Sciatic nerve (tissue), 2 donors: ENCODE results near the gene SAMD8. TPM values are rescaled to one million over a fixed set of nuclear protein-coding genes. Genes with fewer than 3 reads are reported as not detected.

Experiments used
- ATAC-seq: fragments of 200-7000 bp; cut with Tn5 transposase; one replicate; pipeline ENCODE4 v1.9.1; 2020; ENCODE audit warnings: mild to moderate bottlenecking, moderate library complexity
- DNase-seq: peaks from one replicate; pipeline ENCODE4 v3.0.0-alpha.2; 2020; ENCODE audit warnings: low spot score
- intact Hi-C: fragments of 100-400 bp; cut with DNase I; formaldehyde crosslinking; loops from one replicate; pipeline ENCODE4 v1.14.2; 2022
- total RNA-seq: library from RNA; stranded (reverse); fragmentation: NEBNext Ultra II Directional; extraction: Animal tissue kit (Norgen Biotek cat#: 25700); gene quantifications from one replicate; pipeline ENCODE4 v1.2.1, GENCODE V29; 2021
- donor health status: DM: no; HTN: no; CAD: no.
- donor health status: DM: no; HTN: no; CAD: no.

The SAMD8 gene
- total RNA-seq, 1 donor from 2014 or later = 51.4 TPM

DNA sequence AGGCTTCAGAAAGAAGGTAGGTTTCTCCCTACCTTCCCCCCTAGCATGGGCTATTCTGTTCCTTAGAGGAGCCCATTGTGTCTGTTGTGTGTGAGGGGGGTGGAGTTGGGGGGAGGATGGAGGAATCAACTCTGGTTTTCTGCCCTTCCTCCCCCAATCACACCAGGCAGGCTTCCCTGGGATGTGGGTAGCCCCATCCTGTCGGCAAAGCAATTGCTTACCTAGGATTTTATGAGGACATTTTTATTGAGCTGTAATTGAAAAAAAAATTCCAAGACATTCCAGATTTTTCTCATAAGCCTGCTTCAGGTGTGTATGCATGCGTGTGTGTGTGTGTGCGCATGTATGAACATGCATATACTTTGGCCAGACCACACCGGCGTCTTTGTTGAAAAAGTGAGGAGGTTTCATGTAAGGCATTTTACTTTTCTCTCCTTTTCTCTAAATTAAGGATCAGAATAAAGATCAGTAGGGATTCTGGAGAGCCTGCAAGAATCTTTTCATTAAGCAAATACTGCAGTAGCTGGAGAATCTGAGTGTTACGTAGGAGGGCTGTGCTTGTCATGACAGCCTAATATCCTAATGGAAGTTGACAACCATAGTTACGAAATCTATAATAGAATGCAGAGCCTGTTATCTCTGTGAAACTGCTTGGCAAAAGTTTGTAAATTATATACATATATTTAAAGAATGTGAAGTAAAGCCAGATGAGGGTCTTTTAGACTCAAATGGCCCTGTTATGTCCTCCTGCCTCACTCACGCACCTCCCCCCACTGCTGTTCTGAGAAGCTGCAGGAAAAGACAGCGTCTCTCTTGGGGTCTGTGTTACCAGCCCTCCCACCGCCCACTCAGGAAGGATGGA lies 27.3 kb upstream of the SAMD8 start:
- DNase-seq = no peak
- no peak for ATAC-seq
- intact Hi-C loops = no loop called here

- intact Hi-C loops = no loop called here
- no peak for DNase-seq
Observed at GRCh38 chr10:75084834-75085384, 26.5 kb upstream of the SAMD8 start.

DNA sequence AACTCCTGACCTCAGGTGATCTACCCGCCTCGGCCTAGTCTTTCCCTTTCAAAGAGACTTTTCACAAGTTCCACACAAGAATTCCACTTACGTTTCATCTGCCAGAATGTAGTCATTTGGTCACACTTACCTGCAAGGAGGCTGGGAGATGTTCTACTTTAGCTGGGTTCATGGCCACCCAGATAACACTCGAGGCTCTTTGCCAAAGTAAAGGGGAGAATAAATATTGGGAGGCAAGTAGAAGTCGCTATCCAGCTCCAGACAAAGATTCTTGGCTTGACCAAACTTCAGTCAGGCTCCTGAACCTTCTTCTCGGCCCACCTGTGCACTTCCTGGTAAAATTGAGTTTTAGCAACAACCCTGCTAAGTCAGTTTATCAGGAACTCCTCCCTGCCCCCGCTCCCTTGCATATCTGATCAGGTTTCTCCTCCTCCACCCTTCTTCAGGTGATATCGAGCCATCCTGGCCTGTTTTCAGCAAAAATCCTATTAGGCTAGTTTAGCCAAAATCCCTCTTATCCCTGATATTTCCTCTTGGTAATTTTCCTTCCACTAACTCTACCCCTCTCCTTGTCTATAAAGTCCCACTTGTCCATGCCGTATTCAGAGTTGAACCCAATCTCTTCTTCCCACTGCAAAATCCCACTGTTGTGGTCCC lies 25.1 kb upstream of the SAMD8 start:
- intact Hi-C loops = no loop called here
- ATAC-seq = no peak
- no peak for DNase-seq

More at GRCh38 chr10:75084834-75085384, 26.5 kb upstream of the SAMD8 start:
- ATAC-seq = no peak

DNA sequence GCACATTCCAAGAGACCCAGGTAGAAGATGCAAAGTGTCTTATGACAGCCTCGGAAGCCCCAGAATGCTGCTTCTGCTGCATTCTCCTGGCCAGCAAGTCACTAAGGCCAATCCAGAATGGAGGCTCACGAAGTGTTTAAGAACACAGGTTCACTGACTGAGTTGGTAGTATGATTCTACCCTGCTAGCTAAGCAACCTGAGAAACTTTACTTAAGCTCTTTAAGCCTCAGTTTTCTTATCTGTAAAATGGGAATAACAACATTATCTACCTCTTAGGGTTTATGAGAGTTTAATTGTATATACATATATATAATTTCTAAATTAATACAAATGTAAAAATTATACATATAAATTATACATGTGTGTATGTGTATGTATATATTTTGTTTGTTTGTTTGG lies 22.8 kb upstream of the SAMD8 start:
- intact Hi-C loops = no loop called here
- no peak for ATAC-seq
- DNase-seq = no peak

- no peak for ATAC-seq
- intact Hi-C loops = no loop called here
- DNase-seq = no peak
Observed at GRCh38 chr10:75089634-75090033, 21.8 kb upstream of the SAMD8 start.

DNA sequence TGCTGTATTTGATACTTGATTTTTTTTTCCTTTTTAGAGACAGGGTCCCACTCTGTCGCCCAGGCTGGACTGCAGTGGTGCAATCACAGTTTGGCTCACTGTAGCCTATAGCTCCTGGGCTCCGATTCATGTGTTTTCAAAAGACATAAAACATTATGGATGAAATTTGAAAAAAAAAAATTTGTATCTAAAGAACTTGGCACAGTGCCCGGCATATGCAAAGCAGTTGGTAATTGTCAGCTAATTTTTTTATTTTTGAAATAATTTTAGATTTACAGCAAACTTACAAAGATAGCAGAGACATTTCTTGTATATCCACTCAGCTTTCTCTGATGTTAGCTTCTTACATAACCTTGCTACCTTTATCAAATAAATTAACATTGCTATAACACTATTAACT lies 20.3 kb upstream of the SAMD8 start:
- intact Hi-C loops = no loop called here
- no peak for ATAC-seq
- no peak for DNase-seq

DNA sequence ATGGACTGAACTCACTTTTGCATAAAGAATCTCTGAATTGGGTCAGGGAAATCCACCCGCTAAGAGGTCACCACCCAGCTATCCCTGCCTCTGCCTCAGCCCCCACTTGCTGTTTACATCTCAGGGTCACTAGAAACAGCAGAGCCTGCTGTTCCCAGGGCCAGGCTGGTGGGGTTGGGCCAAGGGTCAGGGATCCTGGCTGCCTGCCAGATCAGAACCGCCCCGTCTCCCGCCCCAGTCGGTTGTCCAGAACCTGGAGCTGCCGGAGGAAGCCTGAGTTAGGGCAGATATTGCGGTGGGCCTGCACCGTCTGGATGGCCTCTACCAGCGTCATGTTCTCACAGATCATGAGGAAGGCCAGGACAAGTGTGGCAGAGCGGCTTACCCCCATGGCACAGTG lies 17.0 kb upstream of the SAMD8 start:
- no peak for DNase-seq
- intact Hi-C loops = no loop called here
- ATAC-seq = no peak

DNA sequence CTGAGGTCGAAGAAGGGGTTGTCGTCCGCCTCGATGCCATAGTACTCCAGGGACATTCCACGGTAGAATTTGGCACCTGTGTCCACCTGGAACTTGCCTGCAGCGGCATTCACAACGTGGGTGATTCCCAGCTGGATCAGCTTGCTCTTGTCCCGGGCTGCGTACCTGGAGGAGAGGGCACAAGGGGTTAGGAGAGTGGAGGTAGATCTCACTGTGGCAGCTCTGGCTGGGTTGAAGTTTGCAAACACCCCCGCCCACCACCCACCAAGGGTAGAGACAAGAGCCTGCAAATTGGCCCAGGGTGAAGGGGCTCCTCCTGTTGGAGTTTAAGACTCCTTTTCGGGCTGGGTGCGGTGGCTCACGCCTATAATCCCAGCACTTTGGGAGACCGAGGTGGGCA lies 15.8 kb upstream of the SAMD8 start:
- DNase-seq (no peak), ATAC-seq (no peak)
- intact Hi-C loops = no loop called here

DNA sequence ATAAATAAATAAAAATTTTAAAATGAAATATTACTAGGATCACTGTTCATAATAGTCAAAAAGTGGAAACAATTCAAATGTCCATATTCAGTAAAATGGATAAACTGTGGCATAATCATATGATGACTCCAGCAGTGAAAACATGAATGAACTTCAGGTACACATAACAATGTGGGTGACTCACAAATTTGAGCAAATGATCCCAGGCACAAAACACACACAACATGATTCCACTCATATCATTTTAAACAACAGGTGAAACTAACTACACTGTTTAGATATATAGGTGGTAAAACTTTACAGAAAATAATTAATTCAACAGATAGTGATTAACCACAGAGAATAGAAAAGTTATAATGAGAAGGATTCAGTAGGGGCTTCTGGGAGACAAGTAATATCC lies 14.7 kb upstream of the SAMD8 start:
- ATAC-seq (no peak), DNase-seq (no peak)
- intact Hi-C loops = no loop called here

- intact Hi-C loops = no loop called here
- DNase-seq = peak; percentile 37
- no peak for ATAC-seq
Observed at GRCh38 chr10:75097666-75098285, 13.7 kb upstream of the SAMD8 start.

DNA sequence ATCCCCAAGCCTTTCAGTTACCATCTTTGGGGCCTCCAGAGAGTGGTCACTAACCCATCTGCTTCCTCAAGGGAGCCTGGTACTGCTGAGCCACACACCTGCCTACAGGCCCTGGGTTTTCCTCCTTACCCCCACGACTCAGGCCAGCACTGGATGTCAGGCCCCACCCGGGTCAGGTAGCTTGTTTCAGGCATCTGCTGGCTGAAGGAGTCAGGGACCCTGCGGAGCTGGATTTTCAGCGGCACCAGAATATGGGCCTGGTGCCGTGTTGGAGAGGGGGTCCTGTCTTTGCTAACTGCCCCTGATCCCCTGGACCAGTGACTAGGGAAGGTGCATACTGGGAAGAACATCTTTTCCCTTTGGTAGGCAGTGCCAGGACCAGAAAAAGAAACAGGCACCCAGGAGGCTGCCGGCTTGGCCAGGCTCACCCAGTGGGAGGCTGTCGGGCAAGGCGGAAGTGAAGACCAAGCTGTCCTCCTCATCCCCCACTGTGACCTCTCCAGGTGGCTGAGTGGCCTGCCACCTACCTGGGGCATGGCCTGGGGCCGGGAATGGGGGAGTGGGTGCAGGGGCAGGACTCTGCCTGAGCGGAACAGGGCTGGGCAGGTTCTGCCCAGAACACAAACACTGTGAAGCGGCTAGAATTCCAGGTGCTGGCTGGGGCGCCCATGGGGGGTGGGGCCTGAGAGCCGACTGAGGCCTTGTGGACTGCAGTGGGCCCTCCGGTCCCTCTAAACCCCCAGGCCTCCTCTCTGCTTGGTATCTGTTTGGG lies 12.4 kb upstream of the SAMD8 start:
- intact Hi-C loops = no loop called here
- ATAC-seq (no peak), DNase-seq (peak; percentile 52)

GRCh38 chr10:75099952-75100763 lies 11.3 kb upstream of the SAMD8 start:
- ATAC-seq (peak; percentile 93), DNase-seq (peak; percentile 91)
- intact Hi-C loops = loop anchor here (10.0 kb wide), 1 partner anchor 855 kb away; no protein-coding TSS in a partner anchor

DNA sequence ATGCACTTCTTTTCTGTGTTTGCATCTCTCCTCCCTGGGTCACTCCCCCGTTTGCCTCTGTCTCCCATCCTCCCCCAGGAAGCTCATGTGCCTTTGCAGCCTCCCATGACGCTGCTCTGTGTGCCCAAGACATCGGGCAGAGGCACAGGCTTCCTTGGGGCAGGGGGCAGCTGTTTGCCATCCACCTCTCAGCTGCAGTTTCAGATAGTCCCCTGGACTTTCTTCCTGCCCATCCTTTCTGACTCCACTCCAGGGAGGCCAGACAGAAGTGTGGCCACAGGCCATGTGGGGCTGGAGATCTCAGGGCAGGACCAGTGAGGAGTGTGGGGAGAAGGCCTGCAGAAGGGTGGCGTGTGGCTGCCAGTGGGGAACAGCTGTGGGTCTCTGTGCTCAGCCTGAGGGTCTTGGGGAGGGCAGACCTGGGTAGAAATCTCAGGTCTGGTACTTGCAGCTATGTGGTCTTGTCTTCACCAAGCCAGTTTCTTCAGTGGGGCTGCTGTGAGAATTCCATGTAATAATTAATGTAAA lies 10.6 kb upstream of the SAMD8 start:
- ATAC-seq (no peak), DNase-seq (peak; percentile 36)
- intact Hi-C loops = loop anchor here (10.0 kb wide), 1 partner anchor 856 kb away; no protein-coding TSS in a partner anchor

DNA sequence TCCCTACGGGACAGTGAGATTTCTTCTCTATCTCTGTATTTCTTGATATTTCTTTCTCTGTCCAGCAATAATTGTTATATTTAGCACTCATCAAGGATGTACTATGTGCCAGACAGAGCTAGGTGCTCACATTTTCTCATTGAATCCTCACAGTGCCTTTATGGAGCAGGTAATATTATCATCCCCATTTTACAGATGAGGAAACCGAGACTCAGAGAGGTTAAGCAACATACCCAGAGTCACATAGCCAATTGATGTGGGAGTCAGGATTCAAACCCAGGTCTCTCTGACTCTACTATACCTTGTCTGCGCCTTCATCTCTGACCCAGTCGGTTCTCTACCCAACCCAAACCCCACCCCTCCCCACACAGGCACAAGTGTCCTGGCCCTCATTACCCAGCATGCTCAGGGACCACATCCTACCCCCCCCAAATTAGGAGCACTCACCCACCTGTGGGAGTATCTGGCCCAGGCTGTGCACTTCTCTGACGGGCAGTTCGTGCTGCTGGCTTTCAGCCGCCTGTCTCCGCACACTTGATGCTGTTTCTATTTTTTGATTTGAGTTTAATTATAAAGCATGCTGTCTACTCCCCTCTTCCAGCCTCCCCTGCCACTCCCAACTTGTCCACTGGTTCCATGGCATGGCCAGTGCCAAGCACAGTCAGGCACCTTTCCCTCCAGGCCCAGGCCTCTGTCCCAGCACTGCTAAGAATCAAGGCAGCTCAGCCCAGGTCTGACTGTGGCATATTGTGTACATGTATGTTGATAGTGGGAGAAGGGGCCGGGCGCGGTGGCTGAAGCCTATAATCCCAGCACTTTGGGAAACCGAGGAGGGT lies 9.8 kb upstream of the SAMD8 start:
- no peak for ATAC-seq
- peak; percentile 47 for DNase-seq
- intact Hi-C loops = loop anchor here (10.0 kb wide), 1 partner anchor 857 kb away; no protein-coding TSS in a partner anchor

DNA sequence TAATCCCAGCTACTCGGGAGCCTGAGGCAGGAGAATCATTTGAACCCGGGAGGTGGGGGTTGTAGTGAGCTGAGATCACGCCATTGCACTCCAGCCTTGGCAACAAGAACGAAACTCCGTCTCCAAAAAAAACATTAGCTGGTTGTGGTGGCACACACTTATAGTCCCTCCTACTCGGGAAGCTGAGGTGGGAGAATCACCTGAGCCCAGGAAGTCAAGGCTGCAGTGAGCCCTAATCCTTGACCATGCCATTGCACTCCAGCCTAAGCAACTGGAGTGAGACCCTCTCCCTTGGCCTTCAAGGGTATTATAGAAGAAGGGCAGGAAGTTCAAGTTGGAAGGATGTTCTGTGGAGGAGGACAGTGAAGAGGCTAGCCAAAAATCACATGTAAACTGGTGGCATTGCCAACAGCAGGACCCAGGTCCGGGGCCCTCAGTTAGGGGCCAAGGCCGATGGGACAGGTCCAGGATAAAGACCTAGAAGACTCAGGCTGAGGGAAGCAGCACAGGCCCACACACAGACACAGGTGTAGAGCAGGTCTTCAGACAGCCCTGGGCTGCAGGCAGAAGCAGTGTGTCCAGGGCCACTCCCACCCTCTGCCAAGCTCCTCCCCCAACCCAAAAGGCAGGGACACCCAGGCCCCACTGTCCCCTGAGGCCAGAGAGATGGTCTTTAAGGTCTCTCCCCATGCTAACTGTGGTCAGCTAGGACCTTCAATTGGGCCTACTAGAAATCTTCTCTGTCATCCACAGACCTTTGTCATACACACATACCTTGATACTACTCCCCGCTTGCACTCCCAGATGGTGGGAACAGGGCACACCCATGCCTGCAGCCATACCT lies 8.4 kb upstream of the SAMD8 start:
- DNase-seq (peak; percentile 30), ATAC-seq (no peak)
- intact Hi-C loops = loop anchor here (10.0 kb wide), 1 partner anchor 858 kb away; no protein-coding TSS in a partner anchor
